Liver (tissue), 9 donors: ENCODE data around the gene FRMD6. TPM values are rescaled to one million over a fixed set of nuclear protein-coding genes. Genes with fewer than 3 reads are reported as not detected.

Experiments
- DNase-seq: peaks from one replicate; pipeline ENCODE4 v3.0.0-alpha.2; 2017; ENCODE audit warnings: low spot score
- H3K27ac ChIP-seq, 2 donors: one replicate each; pipeline ENCODE4 v1.7.0; 2013; ENCODE audit warnings: inconsistent platforms in 2 of 2, low read length in 2 of 2, control low read depth in 1 of 2, low read depth in 1 of 2, mild to moderate bottlenecking in 1 of 2
- H3K27me3 ChIP-seq, 4 donors: one replicate each; pipeline versions ENCODE4 v1.6.1 to v1.7.0; 2013; ENCODE audit warnings: low read length in 3 of 4, inconsistent platforms in 1 of 4, mild to moderate bottlenecking in 1 of 4, moderate library complexity in 1 of 4; ENCODE audit not compliant: control insufficient read depth in 4 of 4, insufficient read depth in 4 of 4
- H3K36me3 ChIP-seq, 4 donors: one replicate each; pipeline versions ENCODE4 v1.6.1 to v1.7.0; 2013; ENCODE audit warnings: low read length in 3 of 4, mild to moderate bottlenecking in 3 of 4, low read depth in 1 of 4, moderate library complexity in 1 of 4; ENCODE audit not compliant: control insufficient read depth in 4 of 4, insufficient read depth in 3 of 4
- H3K4me1 ChIP-seq, 4 donors: one replicate each; pipeline versions ENCODE4 v1.6.1 to v1.7.0; 2013; ENCODE audit warnings: low read length in 3 of 4, mild to moderate bottlenecking in 3 of 4, moderate library complexity in 1 of 4; ENCODE audit not compliant: control insufficient read depth in 4 of 4, insufficient read depth in 4 of 4
- H3K4me3 ChIP-seq, 3 donors: one replicate each; pipeline versions ENCODE4 v1.6.1 to v1.7.0; 2013; ENCODE audit warnings: low read length in 3 of 3, control low read depth in 1 of 3, low read depth in 1 of 3, mild to moderate bottlenecking in 1 of 3
- H3K9ac ChIP-seq, 2 donors: one replicate each; pipeline ENCODE4 v1.7.0; 2013; ENCODE audit warnings: low read length in 2 of 2, mild to moderate bottlenecking in 2 of 2, moderate library complexity in 2 of 2, control low read depth in 1 of 2, low read depth in 1 of 2
- H3K9me3 ChIP-seq, 4 donors: one replicate each; pipeline versions ENCODE4 v1.6.1 to v1.7.0; 2013; ENCODE audit warnings: low read length in 3 of 4; ENCODE audit not compliant: control insufficient read depth in 4 of 4
- CTCF ChIP-seq: fragments of 150-350 bp; IDR thresholded peaks from 2 replicates; pipeline ENCODE4 v1.5.1; 2017; ENCODE audit warnings: improper control_type of control experiment, low read depth, low read length; ENCODE audit not compliant: missing input control
- EGR1 ChIP-seq, 2 donors: IDR thresholded peaks; 2 replicates each; pipeline ENCODE4 v1.6.1; 2016 to 2018; ENCODE audit warnings: antibody characterized with exemption in 2 of 2, low read depth in 2 of 2
- FOXA2 ChIP-seq: IDR thresholded peaks from 2 replicates; pipeline ENCODE4 v1.6.1; 2016; ENCODE audit warnings: antibody characterized with exemption
- HNF4A ChIP-seq, 2 donors: conservative IDR thresholded peaks; 2 replicates each; pipeline ENCODE4 v1.6.1; 2016; ENCODE audit warnings: antibody characterized with exemption in 2 of 2, mild to moderate bottlenecking in 2 of 2
- JUND ChIP-seq, 2 donors: IDR thresholded peaks; 2 replicates each; pipeline ENCODE4 v1.6.1; 2016; ENCODE audit warnings: antibody characterized with exemption in 2 of 2
- RAD21 ChIP-seq, 2 donors: IDR thresholded peaks; 2 replicates each; pipeline ENCODE4 v1.6.1; 2016; ENCODE audit warnings: antibody characterized with exemption in 2 of 2, mild to moderate bottlenecking in 2 of 2
- REST ChIP-seq: IDR thresholded peaks from 2 replicates; pipeline ENCODE4 v1.6.1; 2016; ENCODE audit warnings: antibody characterized with exemption, mild to moderate bottlenecking
- RXRA ChIP-seq, 2 donors: IDR thresholded peaks; 2 replicates each; pipeline ENCODE4 v1.6.1; 2017 to 2018; ENCODE audit warnings: antibody characterized with exemption in 2 of 2, mild to moderate bottlenecking in 1 of 2
- SP1 ChIP-seq: IDR thresholded peaks from 2 replicates; pipeline ENCODE4 v1.6.1; 2018; ENCODE audit warnings: antibody characterized with exemption, mild to moderate bottlenecking
- WGBS: extraction: QIAGEN DNeasy Blood & Tissue Kit; methylation state at CpG from one replicate; pipeline ENCODE4 v1.1.7; 2013; 5-methylcytosine and 5-hydroxymethylcytosine counted together
- polyA plus RNA-seq, 2 donors: library from polyadenylated mRNA; stranded (reverse) in 1 of 2; unstranded in 1 of 2; fragments of 200-250 nt in 1 of 2; fragments of >200 nt in 1 of 2; fragmentation: Nextera tagmentation in 1 of 2; extraction: Ambion mirVana in 1 of 2; gene quantifications; one replicate each; pipeline versions ENCODE4 v1.2.1 to v1.2.3, GENCODE V29; 2013 to 2015
- total RNA-seq, 2 donors: library from RNA; depleted of rRNA; stranded (reverse); fragments of >200 nt; gene quantifications; one replicate each; pipeline ENCODE4 v1.2.3, GENCODE V29; 2014
- TF ChIP-seq, protein P1 (sequence below): IDR thresholded peaks from 2 replicates; pipeline ENCODE4 v1.6.1; 2016; ENCODE audit warnings: antibody characterized with exemption
- donor health status: healthy.
- donor health status: healthy.
- donor health status: healthy.
- donor health status: healthy.
- donor health status: healthy.

FRMD6 gene
- total and polyA plus RNA-seq, 4 donors, result 2.4 to 10.0 (median 3.4) TPM

DNA sequence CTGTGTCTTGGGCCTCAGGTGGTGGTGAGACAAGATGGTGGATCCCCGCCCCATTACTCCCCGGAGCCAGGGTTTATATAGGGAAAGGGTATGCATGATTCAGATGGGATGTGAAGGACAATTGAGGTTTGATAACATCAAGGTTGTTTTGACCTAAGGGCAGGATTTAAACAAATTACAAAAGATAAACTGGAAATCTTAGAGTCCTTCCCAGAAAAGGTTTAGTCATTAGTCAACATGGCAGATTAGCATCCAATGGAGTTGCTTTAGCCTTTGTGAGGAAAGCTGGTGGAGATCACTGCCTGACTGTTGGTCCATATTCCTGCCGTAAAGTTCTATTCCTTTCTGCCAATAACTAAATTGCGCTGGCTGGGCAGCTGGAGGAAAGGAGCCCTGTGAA is 15.6 kb upstream of the FRMD6 start:
- Histone ChIP-seq H3K9me3 (no peaks in the 10 kb centered on the region), H3K4me1 (no peaks in the 10 kb centered on the region), H3K4me3 (no peak overlapping the region), H3K27ac (no peak overlapping the region), H3K27me3 (no peaks in the 10 kb centered on the region), H3K36me3 (no peaks in the 10 kb centered on the region), H3K9ac (no peak overlapping the region)
- no peak for DNase-seq
- 78% methylated on average over 4 of the region's 4 CpGs for WGBS
- TF ChIP-seq HNF4A (conservative IDR thresholded peaks at IDR 0.05), result no peak
- TF ChIP-seq SP1, result no peak
- no peak for TF ChIP-seq REST
- no peak for TF ChIP-seq RAD21 (IDR thresholded peaks at IDR 0.05)
- TF ChIP-seq EGR1 (IDR thresholded peaks at IDR 0.05; ENCODE audit: low read depth in 2 of 2), result no peak
- TF ChIP-seq RXRA (IDR thresholded peaks at IDR 0.05), result no peak

GRCh38 chr14:51638071-51638944 is 13.4 kb upstream of the FRMD6 start:
- DNase-seq, result no peak

More at GRCh38 chr14:51638071-51638944, 13.4 kb upstream of the FRMD6 start:
- H3K9ac ChIP-seq, result no peak overlapping the region
- WGBS, result 53% methylated on average over 7 of the region's 7 CpGs
- no peaks in the 10 kb centered on the region for H3K4me1 ChIP-seq
- no peaks in the 10 kb centered on the region for H3K9me3 ChIP-seq
- H3K4me3 ChIP-seq, result no peak overlapping the region
- no peak for TF ChIP-seq JUND (IDR thresholded peaks at IDR 0.05)
- no peak for TF ChIP-seq RXRA (IDR thresholded peaks at IDR 0.05)
- TF ChIP-seq, protein P1, sequence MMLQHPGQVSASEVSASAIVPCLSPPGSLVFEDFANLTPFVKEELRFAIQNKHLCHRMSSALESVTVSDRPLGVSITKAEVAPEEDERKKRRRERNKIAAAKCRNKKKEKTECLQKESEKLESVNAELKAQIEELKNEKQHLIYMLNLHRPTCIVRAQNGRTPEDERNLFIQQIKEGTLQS, result no peak
- TF ChIP-seq FOXA2, result no peak
- TF ChIP-seq CTCF, result no peak
- H3K36me3 ChIP-seq, result no peaks in the 10 kb centered on the region
- H3K27me3 ChIP-seq, result no peaks in the 10 kb centered on the region
- no peak overlapping the region for H3K27ac ChIP-seq
